ENCODE data around the gene ZFR. TPM values are rescaled to one million over a fixed set of nuclear protein-coding genes. Genes with fewer than 3 reads are reported as not detected.
A peak's percentile ranks its signal among the peaks of the same experiment; 100 is the strongest.

ZFR gene
- total RNA-seq, 4 donors from 2014 or later, result 27.7 to 67.1 (median 54.8) TPM

GRCh38 chr5:32311404-32312196 is 132.9 kb downstream of the ZFR start:
- 23 to 31% methylated on average over 16 of the region's 16 CpGs for WGBS, 2 donors
- intact Hi-C loops (cut with DNase I), result no loop called here
- no peaks in the 10 kb centered on the region for H3K36me3 ChIP-seq
- H3K27ac ChIP-seq, result peak overlapping the region; percentile 91 to 99 (median 96)
- peak overlapping the region; percentile 73 to 96 (median 84) for H3K4me3 ChIP-seq
- DNase-seq, result no peak
- peaks cover 10 to 58% (median 17%) of the 10 kb centered on the region in 3 donors for H3K4me1 ChIP-seq
- H3K9me3 ChIP-seq, result no peaks in the 10 kb centered on the region
- no peaks in the 10 kb centered on the region for H3K27me3 ChIP-seq
- TF ChIP-seq POLR2A (IDR thresholded peaks at IDR 0.05) (no peak), CTCF (IDR thresholded peaks at IDR 0.05) (no peak)

- DNase-seq, result no peak
- Histone ChIP-seq H3K4me3 (no peak overlapping the region), H3K36me3 (no peaks in the 10 kb centered on the region), H3K27me3 (no peaks in the 10 kb centered on the region), H3K4me1 (peaks cover 10 to 58% (median 17%) of the 10 kb centered on the region in 3 donors), H3K9me3 (no peaks in the 10 kb centered on the region), H3K27ac (no peak overlapping the region)
- intact Hi-C loops (cut with DNase I), result no loop called here
- TF ChIP-seq POLR2A (IDR thresholded peaks at IDR 0.05) (no peak), CTCF (IDR thresholded peaks at IDR 0.05) (no peak)
- 71 to 73% methylated on average over 6 of the region's 6 CpGs for WGBS, 2 donors
Measured at GRCh38 chr5:32309761-32310160, 134.8 kb downstream of the ZFR start.

- TF ChIP-seq CTCF (IDR thresholded peaks at IDR 0.05), result no peak
- TF ChIP-seq POLR2A (IDR thresholded peaks at IDR 0.05), result no peak
- Histone ChIP-seq H3K9me3 (no peaks in the 10 kb centered on the region), H3K4me3 (no peak overlapping the region), H3K4me1 (peaks cover 10 to 59% (median 17%) of the 10 kb centered on the region in 3 donors), H3K27me3 (no peaks in the 10 kb centered on the region), H3K36me3 (no peaks in the 10 kb centered on the region), H3K27ac (peak overlapping the region in 3 of 4 donors; percentile 40 to 57 (median 55))
- intact Hi-C loops (cut with DNase I), result no loop called here
- no peak for DNase-seq
- 38 to 66% methylated on average over 3 of the region's 3 CpGs for WGBS, 2 donors
Measured at GRCh38 chr5:32308946-32309345, 135.6 kb downstream of the ZFR start.

- H3K27me3 ChIP-seq, result no peaks in the 10 kb centered on the region
- H3K27ac ChIP-seq, result no peak overlapping the region
- no peaks in the 10 kb centered on the region for H3K9me3 ChIP-seq
- 93 to 100% methylated on average over 1 to 4 of the region's 4 CpGs for WGBS, 2 donors
- intact Hi-C loops (cut with DNase I), result no loop called here
- TF ChIP-seq CTCF (IDR thresholded peaks at IDR 0.05), result no peak
- no peak for TF ChIP-seq POLR2A (IDR thresholded peaks at IDR 0.05)
- no peak for DNase-seq
- H3K36me3 ChIP-seq, result no peaks in the 10 kb centered on the region
- peaks cover 10 to 64% (median 20%) of the 10 kb centered on the region in 3 donors for H3K4me1 ChIP-seq
- no peak overlapping the region for H3K4me3 ChIP-seq
Measured at GRCh38 chr5:32307769-32308194, 136.8 kb downstream of the ZFR start.

GRCh38 chr5:32304622-32305021 is 139.9 kb downstream of the ZFR start:
- WGBS, 2 donors, result 72% methylated on average over 5 of the region's 5 CpGs
- H3K4me1 ChIP-seq, result peaks cover 3 to 63% (median 13%) of the 10 kb centered on the region in 3 donors
- H3K36me3 ChIP-seq, result peaks cover 0 to 7% (median 0%) of the 10 kb centered on the region in 3 donors
- intact Hi-C loops (cut with DNase I), result no loop called here
- no peak for TF ChIP-seq POLR2A (IDR thresholded peaks at IDR 0.05)
- H3K27me3 ChIP-seq, result no peaks in the 10 kb centered on the region
- H3K9me3 ChIP-seq, result no peaks in the 10 kb centered on the region
- no peak overlapping the region for H3K27ac ChIP-seq
- no peak for DNase-seq
- no peak overlapping the region for H3K4me3 ChIP-seq

Small RNAs within 50 kb of the gene (small RNA-seq; reads per million reads assigned to genes)
- gene MIR579 (0 to 0.41 (median 0.13) reads per million in 4 donors), gene RNU6-378P (0 reads per million in 4 donors)

Other genes starting within 250 kb of the ZFR start
- gene MTMR12, start 131.8 kb downstream of the ZFR start, total RNA-seq, result 10 to 100 TPM; 13.8 to 27.5 (median 17.4) TPM
- gene SUB1, start 140.8 kb upstream of the ZFR start, total RNA-seq, result 100 to 1,000 TPM in 3 of 4 donors, 10 to 100 TPM in 1; 59.6 to 280 (median 134) TPM

Measured in esophagus squamous epithelium (tissue), 5 donors.